SK-N-MC (cell line): Measurements from ENCODE around the gene HOXA4.

Experiments used
- EZH2 ChIP-seq: fragments of 200-600 bp; sonication (generic); IDR thresholded peaks from one replicate; pipeline ENCODE4 v1.6.1; 2017; ENCODE audit warnings: antibody characterized with exemption
- FOXP2 ChIP-seq: optimal IDR thresholded peaks from 2 replicates; pipeline ENCODE3; 2011; ENCODE audit warnings: mild to moderate bottlenecking, moderate library complexity; ENCODE audit not compliant: insufficient read depth; ENCODE audit errors: extremely low read length, control extremely low read depth

- TF ChIP-seq EZH2 (no peak), FOXP2 (no peak)
These were observed 33.6 kb downstream of the HOXA4 start for GRCh38 chr7:27096768-27097514.
